ENCODE data around the gene NPLOC4.

Gene NPLOC4

GRCh38 chr17:81535480-81536298 lies 101.2 kb downstream of the NPLOC4 start:
- Histone ChIP-seq H2AFZ (ENCODE audit: low read length) (no peak overlapping the region), H3K9me2 (replicated peaks; ENCODE audit: low read depth, low read length) (no peaks in the 10 kb centered on the region), H3K4me2 (ENCODE audit: low read depth, low read length, poor library complexity, severe bottlenecking) (no peak overlapping the region), H3K27me3 (ENCODE audit: insufficient read depth, low read length, poor library complexity, severe bottlenecking) (no peaks in the 10 kb centered on the region), H3K9ac (ENCODE audit: low read depth, low read length, poor library complexity, severe bottlenecking) (no peak overlapping the region), H3K36me3 (ENCODE audit: insufficient read depth, low read length) (peaks cover 5% of the 10 kb centered on the region; the same call in 1 of the 2 replicates), H4K20me1 (ENCODE audit: insufficient read depth, low read length, poor library complexity, severe bottlenecking) (no peaks in the 10 kb centered on the region), H3K4me3 (ENCODE audit: low read length, poor library complexity, severe bottlenecking) (no peak overlapping the region), H3K4me1 (ENCODE audit: insufficient read depth, low read length, poor library complexity, severe bottlenecking) (peaks cover 15% of the 10 kb centered on the region), H3K79me2 (ENCODE audit: insufficient read depth, low read length) (no peaks in the 10 kb centered on the region), H3F3A (ENCODE audit: low read depth) (peaks cover 4% of the 10 kb centered on the region; the same call in 1 of the 2 replicates), H3K9me3 (ENCODE audit: insufficient read depth, low read depth, low read length) (no peaks in the 10 kb centered on the region)
- TF ChIP-seq CTCF (conservative IDR thresholded peaks at IDR 0.05; ENCODE audit: low read length) (no peak), EZH2phosphoT487 (IDR thresholded peaks at IDR 0.05; ENCODE audit: borderline replicate concordance) (no peak)

- Histone ChIP-seq H3K9me2 (replicated peaks; ENCODE audit: low read depth, low read length) (no peaks in the 10 kb centered on the region), H3K4me2 (ENCODE audit: low read depth, low read length, poor library complexity, severe bottlenecking) (no peak overlapping the region), H3K36me3 (ENCODE audit: insufficient read depth, low read length) (no peaks in the 10 kb centered on the region; the same call in 1 of the 2 replicates), H3K79me2 (ENCODE audit: insufficient read depth, low read length) (no peaks in the 10 kb centered on the region), H2AFZ (ENCODE audit: low read length) (no peak overlapping the region), H3K4me1 (ENCODE audit: insufficient read depth, low read length, poor library complexity, severe bottlenecking) (peaks cover 15% of the 10 kb centered on the region), H3K4me3 (ENCODE audit: low read length, poor library complexity, severe bottlenecking) (no peak overlapping the region), H4K20me1 (ENCODE audit: insufficient read depth, low read length, poor library complexity, severe bottlenecking) (no peaks in the 10 kb centered on the region), H3K9me3 (ENCODE audit: insufficient read depth, low read depth, low read length) (no peaks in the 10 kb centered on the region), H3K27me3 (ENCODE audit: insufficient read depth, low read length, poor library complexity, severe bottlenecking) (no peaks in the 10 kb centered on the region), H3F3A (ENCODE audit: low read depth) (peaks cover 4% of the 10 kb centered on the region; the same call in 1 of the 2 replicates), H3K9ac (ENCODE audit: low read depth, low read length, poor library complexity, severe bottlenecking) (no peak overlapping the region)
- TF ChIP-seq EZH2phosphoT487 (IDR thresholded peaks at IDR 0.05; ENCODE audit: borderline replicate concordance), result no peak
- no peak for TF ChIP-seq CTCF (conservative IDR thresholded peaks at IDR 0.05; ENCODE audit: low read length)
Observed at GRCh38 chr17:81535007-81535328, 101.9 kb downstream of the NPLOC4 start.

- H2AFZ ChIP-seq (ENCODE audit: low read length), result no peak overlapping the region
- TF ChIP-seq EZH2phosphoT487 (IDR thresholded peaks at IDR 0.05; ENCODE audit: borderline replicate concordance) (no peak), CTCF (conservative IDR thresholded peaks at IDR 0.05; ENCODE audit: low read length) (no peak)
- H3K27me3 ChIP-seq (ENCODE audit: insufficient read depth, low read length, poor library complexity, severe bottlenecking), result no peaks in the 10 kb centered on the region
- peak overlapping the region; percentile 35 for H3K9ac ChIP-seq (ENCODE audit: low read depth, low read length, poor library complexity, severe bottlenecking)
- H3K4me2 ChIP-seq (ENCODE audit: low read depth, low read length, poor library complexity, severe bottlenecking), result peak overlapping the region; percentile 67
- no peaks in the 10 kb centered on the region for H3K9me3 ChIP-seq (ENCODE audit: insufficient read depth, low read depth, low read length)
- H4K20me1 ChIP-seq (ENCODE audit: insufficient read depth, low read length, poor library complexity, severe bottlenecking), result no peaks in the 10 kb centered on the region
- H3K4me3 ChIP-seq (ENCODE audit: low read length, poor library complexity, severe bottlenecking), result peak overlapping the region; percentile 1
- no peaks in the 10 kb centered on the region for H3K9me2 ChIP-seq (replicated peaks; ENCODE audit: low read depth, low read length)
- H3K36me3 ChIP-seq (ENCODE audit: insufficient read depth, low read length), result no peaks in the 10 kb centered on the region
- peaks cover 4% of the 10 kb centered on the region; the same call in 1 of the 2 replicates for H3F3A ChIP-seq (ENCODE audit: low read depth)
- no peaks in the 10 kb centered on the region for H3K79me2 ChIP-seq (ENCODE audit: insufficient read depth, low read length)
- peaks cover 15% of the 10 kb centered on the region for H3K4me1 ChIP-seq (ENCODE audit: insufficient read depth, low read length, poor library complexity, severe bottlenecking)
Observed at GRCh38 chr17:81534157-81535006, 102.5 kb downstream of the NPLOC4 start.

Measured in Loucy (cell line).